ENCODE measurements around the gene TULP3.
"Not testable (repeated sequence)": the region's sequence is repeated elsewhere in the genome, so short reads cannot be mapped to it uniquely, and the experiment has no call there.

TULP3 gene

GRCh38 chr12:2890388-2891239 is at the start of gene TULP3:
TSS of gene TULP3 (plus strand) at chr12:2890891. CDS start at chr12:2890948, 57 bp downstream.
- DNase-seq, result peak; percentile 98

GRCh38 chr12:2841056-2841650 is 49.5 kb upstream of the TULP3 start:
- DNase-seq, result no peak

- DNase-seq, result no peak
These were observed 47.7 kb upstream of the TULP3 start for GRCh38 chr12:2842948-2843347.

- no peak for DNase-seq
These were observed 45.9 kb upstream of the TULP3 start for GRCh38 chr12:2844786-2845185.

- no peak for DNase-seq
These were observed 45.4 kb upstream of the TULP3 start for GRCh38 chr12:2845280-2845679.

- no peak for DNase-seq
These were observed 38.8 kb upstream of the TULP3 start for GRCh38 chr12:2851931-2852330.

- DNase-seq, result peak; percentile 37 to 42
These were observed 37.1 kb upstream of the TULP3 start for GRCh38 chr12:2853626-2854025.

GRCh38 chr12:2854669-2855453 is 35.8 kb upstream of the TULP3 start:
- DNase-seq, result no peak

GRCh38 chr12:2855546-2855945 is 35.1 kb upstream of the TULP3 start:
- DNase-seq, result no peak

GRCh38 chr12:2856051-2856450 is 34.6 kb upstream of the TULP3 start:
- no peak for DNase-seq

GRCh38 chr12:2857021-2857431 is 33.7 kb upstream of the TULP3 start, which contains the start of gene TEX52:
TSS of gene TEX52 (minus strand) at chr12:2857039. CDS start at chr12:2857026, 13 bp downstream.
- DNase-seq, result no peak

GRCh38 chr12:2857576-2857975 is 33.1 kb upstream of the TULP3 start:
- no peak for DNase-seq

- no peak for DNase-seq
These were observed 32.4 kb upstream of the TULP3 start for GRCh38 chr12:2858334-2858733.

- no peak for DNase-seq
These were observed 31.7 kb upstream of the TULP3 start for GRCh38 chr12:2858944-2859421.

- no peak for DNase-seq
These were observed 30.5 kb upstream of the TULP3 start for GRCh38 chr12:2860170-2860569.

- no peak for DNase-seq
These were observed 27.8 kb upstream of the TULP3 start for GRCh38 chr12:2862876-2863275.

- not testable (repeated sequence) for DNase-seq
These were observed 27.3 kb upstream of the TULP3 start for GRCh38 chr12:2863402-2863801.

GRCh38 chr12:2864198-2864597 is 26.5 kb upstream of the TULP3 start:
- DNase-seq, result no peak

- DNase-seq, result not testable (repeated sequence)
These were observed 21.6 kb upstream of the TULP3 start for GRCh38 chr12:2868986-2869632.

- DNase-seq, result no peak
These were observed 14.2 kb upstream of the TULP3 start for GRCh38 chr12:2876431-2877046.

GRCh38 chr12:2877047-2877952 is 13.4 kb upstream of the TULP3 start, which contains the start of the genes FOXM1 and RHNO1:
TSS of gene FOXM1 (minus strand) at chr12:2877174. CDS start at chr12:2874478, 2,696 bp downstream.
TSS of gene RHNO1 (plus strand) at chr12:2877223. CDS start at chr12:2885367, 8,144 bp downstream.
- peak; percentile 78 to 80 for DNase-seq

Data from activated CD4-positive, alpha-beta T cell treated with anti-CD3 and anti-CD28 coated beads, Interleukin-2, amount 50 U/mL, for 4 hours (primary cell).